ENCODE results near the gene AP2A2. TPM values are rescaled to one million over a fixed set of nuclear protein-coding genes. Genes with fewer than 3 reads are reported as not detected.

Gene AP2A2
- total RNA-seq, 2 donors from 2014 or later: 79.4 to 97.7 TPM

- no peak for DNase-seq
- Histone ChIP-seq H3K4me3 (ENCODE audit: low read length) (no peak overlapping the region), H3K9me3 (ENCODE audit: control insufficient read depth, low read length) (no peaks in the 10 kb centered on the region), H3K36me3 (ENCODE audit: control insufficient read depth, insufficient read depth, low read length) (peaks cover 72% of the 10 kb centered on the region), H3K27me3 (ENCODE audit: control insufficient read depth, insufficient read depth, low read length, poor library complexity, severe bottlenecking) (no peaks in the 10 kb centered on the region), H3K4me1 (ENCODE audit: control insufficient read depth, insufficient read depth, low read length) (no peaks in the 10 kb centered on the region), H3K27ac (ENCODE audit: low read depth, low read length) (no peak overlapping the region), H3K9ac (ENCODE audit: extremely low read depth, low read length, poor library complexity, severe bottlenecking) (no peak overlapping the region)
- no peak for TF ChIP-seq CTCF (conservative IDR thresholded peaks at IDR 0.05)
- H3K27ac Mint-ChIP-seq: no peak overlapping the region
- H3K27me3 Mint-ChIP-seq (ENCODE audit: insufficient read depth): no peaks in the 10 kb centered on the region
- 95 to 98% methylated on average over 22 to 28 of the region's 28 CpGs for WGBS, 2 experiments (ENCODE audit: insufficient coverage in 1 of 2, insufficient read length in 1 of 2)
- no peaks in the 10 kb centered on the region for H3K9me3 Mint-ChIP-seq
- H3K4me3 Mint-ChIP-seq: no peak overlapping the region
- peaks cover 60% of the 10 kb centered on the region for H3K36me3 Mint-ChIP-seq (ENCODE audit: low read depth)
- H3K4me1 Mint-ChIP-seq: no peaks in the 10 kb centered on the region
Measured at GRCh38 chr11:986270-986951, 60.7 kb downstream of the AP2A2 start.

GRCh38 chr11:986952-987305 is 61.3 kb downstream of the AP2A2 start:
- Mint-ChIP-seq H3K27me3 (ENCODE audit: insufficient read depth) (no peaks in the 10 kb centered on the region), H3K4me3 (no peak overlapping the region), H3K27ac (no peak overlapping the region), H3K4me1 (no peaks in the 10 kb centered on the region), H3K9me3 (no peaks in the 10 kb centered on the region), H3K36me3 (ENCODE audit: low read depth) (peaks cover 56% of the 10 kb centered on the region)
- Histone ChIP-seq H3K36me3 (ENCODE audit: control insufficient read depth, insufficient read depth, low read length) (peaks cover 66% of the 10 kb centered on the region), H3K27ac (ENCODE audit: low read depth, low read length) (no peak overlapping the region), H3K9ac (ENCODE audit: extremely low read depth, low read length, poor library complexity, severe bottlenecking) (no peak overlapping the region), H3K27me3 (ENCODE audit: control insufficient read depth, insufficient read depth, low read length, poor library complexity, severe bottlenecking) (no peaks in the 10 kb centered on the region), H3K9me3 (ENCODE audit: control insufficient read depth, low read length) (no peaks in the 10 kb centered on the region), H3K4me3 (ENCODE audit: low read length) (no peak overlapping the region), H3K4me1 (ENCODE audit: control insufficient read depth, insufficient read depth, low read length) (no peaks in the 10 kb centered on the region)
- 82 to 92% methylated on average over 6 to 9 of the region's 9 CpGs for WGBS, 2 experiments (ENCODE audit: insufficient coverage in 1 of 2, insufficient read length in 1 of 2)
- TF ChIP-seq CTCF (conservative IDR thresholded peaks at IDR 0.05): no peak
- DNase-seq: no peak

- Mint-ChIP-seq H3K27ac (no peak overlapping the region), H3K9me3 (no peaks in the 10 kb centered on the region), H3K4me3 (no peak overlapping the region), H3K27me3 (ENCODE audit: insufficient read depth) (no peaks in the 10 kb centered on the region), H3K36me3 (ENCODE audit: low read depth) (peaks cover 57% of the 10 kb centered on the region), H3K4me1 (no peaks in the 10 kb centered on the region)
- Histone ChIP-seq H3K4me3 (ENCODE audit: low read length) (no peak overlapping the region), H3K9ac (ENCODE audit: extremely low read depth, low read length, poor library complexity, severe bottlenecking) (no peak overlapping the region), H3K36me3 (ENCODE audit: control insufficient read depth, insufficient read depth, low read length) (peaks cover 60% of the 10 kb centered on the region), H3K27me3 (ENCODE audit: control insufficient read depth, insufficient read depth, low read length, poor library complexity, severe bottlenecking) (no peaks in the 10 kb centered on the region), H3K27ac (ENCODE audit: low read depth, low read length) (no peak overlapping the region), H3K4me1 (ENCODE audit: control insufficient read depth, insufficient read depth, low read length) (no peaks in the 10 kb centered on the region), H3K9me3 (ENCODE audit: control insufficient read depth, low read length) (no peaks in the 10 kb centered on the region)
- no peak for TF ChIP-seq CTCF (conservative IDR thresholded peaks at IDR 0.05)
- DNase-seq: no peak
- WGBS, 2 experiments (ENCODE audit: insufficient coverage in 1 of 2, insufficient read length in 1 of 2): 97% methylated on average over 11 to 15 of the region's 15 CpGs
Measured at GRCh38 chr11:987671-988070, 62.0 kb downstream of the AP2A2 start.
